HFF-Myc (cell line): ENCODE measurements around the gene MPI.

Source experiments
- DNase-seq: peaks from one replicate; pipeline ENCODE4 v3.0.0-alpha.2; 2011; ENCODE audit warnings: low read depth; ENCODE audit errors: extremely low read depth
- H3K4me3 ChIP-seq: replicated peaks from 2 replicates; pipeline ENCODE4 v1.5.1; 2011; ENCODE audit warnings: low read depth, mild to moderate bottlenecking, control low read depth, low read length
- CTCF ChIP-seq: IDR thresholded peaks from 2 replicates; pipeline ENCODE4 v1.5.1; 2012; ENCODE audit warnings: mild to moderate bottlenecking, low read depth, low read length, control low read depth; ENCODE audit errors: missing control alignments

Gene MPI

GRCh38 chr15:74937590-74938371 is 47.9 kb downstream of the MPI start, which contains the start of gene COX5A:
Gene COX5A (minus strand): TSS chr15:74938073. CDS start chr15:74938014, 59 bp downstream.
- TF ChIP-seq CTCF: no peak
- peak; percentile 77 for DNase-seq
- H3K4me3 ChIP-seq: peak within 1 kb of the TSS; percentile 95

GRCh38 chr15:74950078-74950908 is 60.5 kb downstream of the MPI start:
- no peak overlapping the region for H3K4me3 ChIP-seq
- TF ChIP-seq CTCF: peak; percentile 100
- DNase-seq: peak; percentile 38

- H3K4me3 ChIP-seq: no peak overlapping the region
- no peak for TF ChIP-seq CTCF
- DNase-seq: no peak
Measured at GRCh38 chr15:74951006-74951405, 61.2 kb downstream of the MPI start.
